Stimulated activated CD4-positive, alpha-beta T cell treated with anti-CD3 and anti-CD28 coated beads, Interleukin-15, amount 100 ng/mL, for 24 hours (primary cell): ENCODE results near the gene CNTFR.

Experiments used
- DNase-seq: peaks from one replicate; pipeline ENCODE4 v3.0.0-alpha.2; 2020

The CNTFR gene

DNA sequence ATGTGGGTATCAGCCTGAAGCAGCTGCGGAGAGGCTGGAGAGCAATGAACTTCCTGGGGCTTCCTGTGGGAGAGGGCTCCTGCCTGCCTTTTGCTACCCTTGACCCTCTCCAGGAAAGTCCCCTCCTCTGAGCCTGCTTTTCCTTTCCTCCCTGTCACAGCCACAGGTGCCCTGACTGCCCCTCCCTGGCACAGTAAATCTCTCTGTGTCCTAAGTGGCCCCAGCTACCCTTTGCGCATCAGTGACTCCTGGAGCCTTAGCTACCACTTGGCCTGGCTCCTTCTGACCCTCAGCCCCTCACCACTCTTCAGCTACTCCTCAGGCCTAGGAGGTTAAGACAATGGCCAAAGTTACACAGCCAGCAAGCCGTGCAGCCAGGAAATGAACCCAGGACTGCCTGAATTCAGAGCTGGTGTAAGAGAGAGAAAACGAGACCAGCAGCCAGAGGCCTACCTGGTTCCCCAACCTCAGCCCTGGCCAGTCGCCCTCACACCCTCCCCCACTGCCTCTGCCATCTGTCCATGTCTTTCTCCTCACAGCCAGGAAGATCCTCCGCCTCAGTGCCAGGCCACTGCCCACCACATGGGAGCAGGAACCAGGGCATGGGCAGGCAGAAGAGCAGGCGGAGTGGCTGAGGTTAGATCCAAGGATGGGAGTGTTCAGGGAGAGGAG lies 18.6 kb downstream of the CNTFR start:
- DNase-seq = no peak

DNA sequence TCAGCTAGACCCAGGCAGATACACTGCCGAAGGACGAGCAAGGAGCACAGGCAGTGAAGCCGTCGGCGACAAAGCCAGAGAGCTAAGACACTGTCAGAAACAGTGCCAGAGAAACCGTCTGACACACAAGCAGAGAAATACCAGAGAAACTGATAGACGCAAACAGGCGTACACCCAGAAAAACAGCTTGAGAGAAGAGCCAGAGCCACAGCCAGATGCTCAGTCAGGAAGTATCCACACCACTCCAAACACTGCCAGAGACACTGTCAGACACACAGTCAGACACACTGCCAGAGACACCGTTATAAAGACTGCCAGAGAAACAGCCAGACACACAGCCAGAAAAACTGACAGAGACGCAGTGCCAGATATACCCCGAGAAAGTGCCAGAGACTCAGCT lies 19.1 kb downstream of the CNTFR start:
- no peak for DNase-seq

DNA sequence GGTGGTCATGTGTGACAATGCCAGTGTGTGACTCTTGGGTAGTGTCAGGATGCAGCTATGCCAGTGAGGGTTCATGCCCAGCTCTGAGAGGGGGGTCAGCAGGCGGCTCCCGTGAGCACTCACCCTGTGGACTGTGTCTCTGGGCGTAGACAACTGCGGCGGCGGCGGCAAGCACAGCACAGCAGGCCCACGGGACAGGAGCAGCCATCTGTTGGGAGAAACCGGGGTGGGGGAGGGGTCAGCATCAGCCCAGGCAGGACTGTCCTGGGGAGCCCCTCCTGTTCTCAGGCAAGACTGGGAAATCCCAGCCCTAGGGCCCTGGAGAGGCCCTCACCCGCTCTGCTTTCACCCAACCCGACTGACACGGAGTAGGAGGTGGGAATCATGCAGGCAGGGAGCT lies 20.8 kb downstream of the CNTFR start:
- no peak for DNase-seq

DNA sequence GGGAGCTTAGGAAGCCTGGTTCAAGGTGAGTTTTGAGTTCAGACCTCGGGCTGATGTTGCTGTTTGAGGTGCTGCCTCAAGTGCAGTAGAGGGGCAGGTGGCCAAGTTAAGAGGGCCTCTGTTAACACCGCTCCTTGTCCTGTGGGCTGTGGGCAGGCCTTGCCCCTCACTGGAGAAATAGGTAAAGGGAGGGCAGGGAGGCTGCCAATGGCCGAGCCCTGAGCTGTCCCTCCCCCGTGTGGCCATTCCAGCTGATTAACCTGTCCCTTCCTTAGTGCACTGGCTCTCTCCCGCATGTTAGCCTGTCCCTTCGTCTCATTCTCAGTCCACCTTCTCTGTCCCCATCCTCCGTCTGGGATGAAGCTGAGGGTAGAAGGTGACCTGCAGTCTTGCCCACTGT lies 21.4 kb downstream of the CNTFR start:
- no peak for DNase-seq

DNA sequence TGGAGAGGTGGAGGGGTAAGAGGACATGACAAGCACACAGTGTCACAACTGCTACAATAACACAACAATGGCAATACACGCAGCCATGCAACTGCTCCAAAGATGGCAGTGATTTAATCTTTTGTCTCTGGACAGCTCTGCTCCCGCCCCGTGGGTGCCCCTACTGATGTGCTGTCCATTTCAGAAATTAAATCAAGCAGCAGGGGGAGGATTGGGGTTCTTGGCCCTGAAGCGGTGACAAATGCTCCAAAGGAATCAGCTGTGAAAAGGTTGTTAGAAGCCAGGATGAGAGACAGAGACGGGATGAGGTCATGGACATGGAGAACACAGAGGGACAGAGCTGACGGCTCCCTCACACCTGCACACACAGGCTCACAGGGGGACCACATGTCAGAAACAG lies 22.6 kb downstream of the CNTFR start:
- no peak for DNase-seq

DNA sequence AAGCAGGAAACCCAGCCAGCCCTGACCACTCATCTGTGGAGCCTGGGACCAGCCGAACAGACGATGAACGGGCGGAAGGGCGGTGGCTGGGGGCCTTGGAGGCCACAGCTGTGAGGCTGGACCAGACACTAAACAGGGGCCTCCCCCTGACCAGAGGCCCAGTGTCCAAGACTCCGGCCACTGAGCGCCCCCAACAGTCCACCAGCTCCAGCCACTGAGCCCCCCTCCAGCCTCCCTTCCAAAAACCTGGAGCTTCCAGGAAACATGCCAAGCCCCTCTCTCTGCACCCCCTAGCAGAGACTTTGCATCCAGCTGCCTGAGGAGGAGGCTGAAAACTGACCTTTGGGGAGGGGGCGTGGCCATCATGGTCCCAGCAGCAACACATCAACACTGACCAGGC lies 23.2 kb downstream of the CNTFR start:
- no peak for DNase-seq

DNA sequence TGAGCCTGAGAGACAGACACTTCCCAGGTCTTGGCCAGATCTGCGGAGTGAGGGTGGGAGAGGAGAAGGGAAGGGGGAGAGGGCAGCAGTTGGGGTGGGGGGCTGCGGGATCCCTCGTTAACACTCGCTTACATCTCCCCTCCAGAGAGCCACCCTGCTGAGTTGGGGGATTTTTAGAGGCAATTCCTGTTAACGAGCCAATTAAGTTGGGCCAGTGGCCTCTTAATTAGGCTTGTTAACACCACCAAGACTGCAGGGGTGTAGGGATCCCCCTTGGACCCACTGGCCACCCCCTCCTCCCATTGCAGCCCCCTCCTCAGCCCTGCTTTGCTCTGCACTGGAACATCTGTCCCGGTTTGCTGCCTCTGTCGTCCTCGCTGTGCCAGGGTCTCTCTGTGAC lies 23.7 kb downstream of the CNTFR start:
- no peak for DNase-seq

DNA sequence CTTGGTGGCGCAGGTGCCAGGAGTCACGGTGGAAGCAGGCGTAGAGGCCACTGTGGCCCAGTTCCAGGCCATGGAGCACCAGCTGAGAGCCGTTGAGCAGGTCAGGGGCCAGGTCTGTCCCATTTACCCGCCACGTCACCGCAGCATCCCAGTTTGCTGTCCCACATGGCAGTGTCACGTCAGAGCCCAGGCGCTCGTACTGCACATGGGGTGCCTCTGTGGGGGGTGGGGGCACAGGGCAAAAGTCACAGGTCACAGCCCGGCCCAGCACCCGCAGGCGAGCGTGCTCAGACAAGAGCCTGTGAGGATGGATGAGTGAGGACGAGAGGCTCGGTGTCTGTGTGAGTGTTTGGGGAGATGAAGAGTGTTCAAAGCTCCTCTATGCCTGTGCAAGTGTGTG lies 24.9 kb downstream of the CNTFR start:
- DNase-seq = no peak

DNA sequence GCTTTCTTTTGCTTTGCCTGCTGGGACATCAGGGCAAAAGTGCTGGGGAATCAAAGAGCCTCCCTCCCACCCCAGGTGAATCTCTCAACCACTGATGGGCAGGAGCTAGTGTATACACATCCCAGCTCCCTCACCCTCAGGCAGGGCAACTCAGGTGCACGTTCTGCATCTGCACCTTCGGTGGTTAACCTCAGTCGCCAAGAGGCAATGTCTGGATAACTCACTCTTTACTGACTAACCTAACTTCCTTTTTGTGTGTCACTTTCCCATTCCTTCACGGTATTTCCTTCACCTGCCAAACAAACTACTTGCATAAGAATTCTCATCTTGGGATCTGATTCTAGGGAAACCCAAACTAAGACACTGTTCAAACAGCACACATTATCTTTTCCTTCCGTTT lies 26.3 kb downstream of the CNTFR start:
- no peak for DNase-seq

DNA sequence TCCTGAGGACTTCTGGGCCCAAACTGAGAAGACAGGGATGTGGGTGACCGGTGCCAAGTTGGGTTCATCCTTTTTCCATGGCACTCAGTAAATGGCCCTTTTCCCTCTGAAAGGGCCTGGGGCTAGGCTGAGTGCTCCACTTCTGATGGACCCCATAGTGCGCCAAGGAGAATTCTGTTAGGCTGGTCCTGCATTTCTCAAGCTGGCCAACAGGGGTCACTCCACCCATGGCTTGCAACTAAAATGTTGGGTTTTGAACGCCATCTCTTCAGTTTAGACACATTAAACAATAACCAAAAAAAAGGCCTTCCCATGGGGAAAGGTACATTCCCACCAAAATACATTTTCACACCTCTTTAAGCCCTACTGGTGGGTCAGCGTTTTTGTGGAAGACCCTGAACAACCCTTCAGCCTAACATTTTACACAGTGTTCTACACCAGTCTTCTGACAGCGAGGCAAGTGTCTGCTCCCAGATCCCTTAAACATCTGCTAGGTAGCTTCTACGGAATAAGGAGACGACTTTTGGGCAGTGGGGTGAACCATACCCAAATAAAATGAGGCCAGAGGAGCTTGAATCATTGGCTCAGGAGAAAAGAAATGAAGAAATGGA lies 27.3 kb downstream of the CNTFR start:
- DNase-seq = peak; percentile 63

DNA sequence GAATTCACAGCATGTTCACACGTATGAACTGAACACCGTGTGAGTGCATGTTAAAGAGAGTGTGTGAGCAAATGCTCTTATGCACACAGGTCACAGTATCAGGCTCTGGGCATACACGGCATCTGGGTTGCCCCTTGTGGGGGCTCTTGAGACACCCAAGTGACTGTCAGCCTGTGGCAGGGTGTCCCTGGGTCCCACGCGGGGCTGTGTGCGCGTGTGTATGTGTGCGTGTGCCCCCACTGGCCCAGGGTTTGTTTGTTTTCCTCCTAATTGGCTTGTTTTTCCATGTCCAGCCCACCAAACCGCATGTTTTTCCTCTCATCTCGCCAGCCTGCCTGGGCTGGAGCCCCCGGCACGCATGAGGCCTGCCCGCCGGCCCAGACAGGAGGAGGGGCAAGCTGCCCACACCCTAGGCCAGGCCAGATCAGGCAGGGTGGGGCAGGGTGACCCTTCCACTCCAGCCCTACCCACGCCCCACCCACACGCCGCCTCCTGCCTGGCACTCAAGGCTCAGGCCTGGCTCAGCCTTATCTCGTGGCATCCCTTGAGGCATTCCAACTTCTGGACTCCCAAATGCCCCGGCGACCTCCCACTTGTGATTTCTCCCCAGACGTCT lies 28.8 kb downstream of the CNTFR start:
- no peak for DNase-seq

DNA sequence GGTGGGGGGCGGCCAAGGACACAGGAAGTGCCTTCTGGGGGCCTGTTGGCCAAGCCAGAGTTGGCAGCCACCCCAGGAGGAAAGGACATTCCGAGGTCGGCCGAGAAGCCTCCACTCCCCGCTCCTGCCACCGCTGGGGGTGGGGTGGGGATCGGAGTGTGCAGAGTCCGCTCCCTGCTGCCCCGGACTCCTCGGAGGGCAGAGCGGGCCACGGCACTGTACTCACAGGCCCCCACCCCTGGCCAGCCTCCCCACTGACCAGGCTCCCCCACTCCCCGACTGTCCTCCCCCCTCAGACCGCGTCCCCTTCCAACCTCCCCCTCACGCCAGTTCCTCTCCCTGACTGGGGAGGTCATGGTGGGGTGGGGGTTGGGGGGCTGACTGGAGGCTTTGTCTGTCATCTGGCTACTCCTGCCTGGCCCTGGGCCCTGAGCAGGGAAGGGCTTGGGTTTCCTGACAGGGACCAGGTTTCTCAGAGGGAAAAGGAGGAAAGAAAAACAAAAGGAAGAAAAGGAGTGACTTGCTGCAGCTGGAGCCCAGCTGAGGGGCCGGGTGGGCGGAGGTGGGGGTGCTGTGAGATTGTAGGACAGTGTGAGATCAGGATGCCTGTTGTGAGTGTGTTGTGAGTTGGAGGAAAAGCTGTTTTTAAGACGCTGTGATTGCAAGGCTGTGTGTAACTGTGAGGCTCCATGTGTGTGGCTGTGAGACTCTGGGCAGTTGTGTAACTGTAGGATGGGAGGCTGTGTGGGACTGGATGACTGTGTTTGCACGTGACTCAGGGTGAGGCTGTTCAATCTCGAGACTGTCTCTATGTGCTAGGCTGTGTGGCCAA lies 29.7 kb downstream of the CNTFR start:
- DNase-seq = no peak

DNA sequence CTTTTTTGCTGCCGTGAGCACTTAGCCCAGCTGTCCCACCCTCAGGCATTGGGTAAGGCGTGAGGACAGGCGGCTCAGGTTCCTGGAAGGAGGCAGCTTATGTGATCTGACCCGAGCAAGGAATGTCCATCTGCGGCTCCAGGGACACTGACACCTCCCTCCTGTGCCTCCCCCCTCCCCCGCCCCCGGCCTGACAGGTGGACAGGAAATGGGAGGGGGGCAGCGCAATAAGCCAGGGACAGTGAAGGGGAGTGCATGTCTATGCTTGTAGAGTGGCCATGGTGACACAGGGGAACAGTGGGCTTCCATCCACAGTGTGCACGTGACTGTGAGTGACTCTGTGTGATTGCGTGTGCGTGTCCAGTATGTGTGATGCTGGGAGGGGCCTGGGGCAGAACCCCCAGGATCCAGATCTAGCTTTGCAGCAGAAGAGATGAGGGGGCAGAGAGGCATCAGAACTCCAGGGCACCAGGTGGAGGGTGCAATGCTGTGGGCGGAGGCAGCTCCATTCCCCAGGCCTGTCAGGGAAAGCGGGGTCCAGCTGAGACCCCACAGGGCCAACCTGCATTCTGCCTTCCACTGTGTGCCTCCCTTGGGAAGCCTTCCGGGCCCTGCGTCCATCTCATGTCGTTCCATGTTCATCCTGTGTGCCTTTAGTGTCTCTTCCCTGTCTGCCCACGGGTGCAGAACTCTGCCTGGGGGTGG lies 30.5 kb downstream of the CNTFR start:
- no peak for DNase-seq

DNA sequence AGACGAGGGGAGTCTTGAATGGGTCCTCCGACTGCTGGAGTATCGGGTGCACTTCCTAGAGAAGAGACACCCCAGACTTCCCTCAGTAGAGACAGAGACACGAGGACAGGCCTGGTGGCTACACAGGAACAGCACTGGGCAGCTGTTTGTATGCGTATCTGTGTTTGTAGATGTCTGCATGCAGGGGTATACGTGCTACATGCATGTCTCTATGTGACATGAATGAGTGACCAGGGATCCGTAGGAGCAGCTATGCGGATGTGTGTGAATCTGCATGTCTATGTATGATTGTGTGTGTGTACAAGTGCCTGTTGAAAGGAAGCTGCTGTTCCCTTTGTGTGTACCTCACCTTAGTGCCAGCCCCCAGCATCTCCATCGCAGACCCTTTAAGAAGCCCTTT lies 31.2 kb downstream of the CNTFR start:
- DNase-seq = no peak

DNA sequence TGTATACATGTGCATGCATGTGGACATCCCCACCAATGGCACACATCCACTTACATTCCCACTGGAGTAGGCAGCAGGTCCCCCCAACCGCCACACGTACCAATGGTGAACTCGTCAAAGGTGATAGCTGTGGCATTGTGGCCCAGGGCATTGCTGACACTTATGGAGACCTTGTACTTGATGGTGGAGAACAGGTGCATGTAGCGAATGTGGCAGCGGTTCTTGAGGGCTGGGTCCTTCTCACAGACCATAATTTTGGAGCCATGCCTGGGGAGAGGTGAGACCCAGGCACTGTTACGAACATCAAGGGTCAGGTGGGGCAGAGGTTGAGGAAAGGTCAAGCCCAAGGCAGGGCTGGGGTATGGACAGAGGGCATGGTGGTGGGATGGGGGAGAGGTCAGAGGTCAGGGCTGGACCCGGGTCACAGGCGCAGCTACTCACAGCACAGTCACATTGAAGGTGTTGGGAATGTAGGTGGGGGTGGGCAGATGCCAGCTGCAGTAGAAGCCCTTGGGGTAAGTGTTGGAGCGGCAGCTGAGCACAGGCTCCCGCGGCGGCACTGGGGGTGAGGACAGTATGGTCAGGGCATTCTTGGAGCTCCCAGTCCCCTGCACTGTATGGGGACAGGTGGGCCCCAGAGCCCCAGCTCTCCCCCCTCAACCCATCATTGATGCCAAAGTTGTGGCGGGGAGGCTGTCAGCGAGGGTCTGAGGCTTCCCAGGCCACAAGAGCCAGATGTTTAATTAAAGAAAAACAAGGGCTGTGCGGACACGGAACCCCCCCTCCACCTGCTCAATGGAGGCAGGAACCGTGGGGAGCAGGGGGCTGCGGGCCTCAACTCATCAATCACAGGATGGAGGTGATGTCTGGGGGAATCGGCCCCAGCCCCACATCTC lies 31.9 kb downstream of the CNTFR start:
- no peak for DNase-seq

DNA sequence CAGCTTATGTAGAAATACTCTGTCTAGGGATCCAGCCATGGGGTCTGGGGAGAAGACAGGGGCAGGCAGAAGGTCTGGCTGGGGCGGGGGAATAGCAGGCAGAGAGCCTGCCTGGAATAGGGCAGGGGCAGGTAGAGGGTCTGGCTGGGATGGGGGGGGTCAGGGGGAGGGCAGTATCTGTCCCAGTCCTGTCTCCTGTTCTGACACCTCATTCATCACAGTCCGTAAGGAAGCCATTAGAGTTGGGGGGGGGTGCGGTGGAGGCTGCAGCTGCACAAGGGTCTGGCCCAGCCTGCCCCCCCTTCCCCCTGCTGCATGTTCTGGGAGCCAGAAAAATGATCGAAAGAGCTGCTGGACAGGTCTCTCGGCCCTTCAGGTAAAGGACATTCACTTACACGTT lies 32.6 kb downstream of the CNTFR start:
- DNase-seq = no peak

DNA sequence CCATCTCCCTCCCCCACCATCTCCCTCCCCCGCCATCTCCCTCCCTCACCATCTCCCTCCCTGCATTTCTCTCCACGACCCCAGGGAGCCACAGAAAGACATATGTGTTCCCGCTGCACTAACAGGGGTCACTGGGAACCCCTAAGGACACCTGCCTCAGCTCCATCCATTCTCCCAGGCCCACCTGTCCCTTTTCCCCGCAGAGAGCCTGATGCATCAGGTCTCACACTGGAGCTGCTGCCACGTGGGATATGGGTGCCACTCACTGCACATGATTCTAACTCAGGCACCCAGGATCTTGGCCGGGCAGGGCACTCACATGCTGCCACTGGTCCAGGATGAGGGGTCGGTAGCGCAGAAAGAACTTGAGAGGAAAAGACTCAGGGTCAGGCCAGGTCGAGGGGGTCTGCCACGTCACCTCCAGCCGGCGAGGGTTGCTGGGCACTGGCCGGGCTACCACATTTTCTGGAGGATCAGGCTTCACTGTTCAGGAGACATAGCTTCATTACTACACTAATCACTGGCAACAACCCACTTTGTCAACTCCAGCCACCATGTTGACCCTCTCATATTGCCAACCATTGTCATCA lies 33.5 kb downstream of the CNTFR start:
- no peak for DNase-seq

DNA sequence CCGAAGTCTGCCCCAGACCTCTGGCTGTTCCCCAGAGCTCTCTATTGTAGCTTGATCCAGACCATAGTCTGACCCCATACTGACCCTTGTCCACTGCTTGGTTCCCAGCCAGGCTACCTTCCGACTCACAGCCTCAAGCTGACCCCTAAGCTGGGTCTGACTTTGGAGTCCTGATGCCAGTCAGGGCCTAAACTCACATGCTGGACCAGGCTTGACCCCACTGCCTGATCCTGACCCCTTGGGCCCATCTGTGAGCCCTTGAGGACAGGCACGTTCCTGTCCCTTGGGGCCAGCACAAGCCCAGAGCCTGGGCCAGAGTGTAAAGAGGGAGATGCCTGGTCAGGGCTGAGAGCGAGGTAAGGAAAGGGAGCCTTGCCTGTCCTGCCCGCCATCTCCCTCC lies 34.0 kb downstream of the CNTFR start:
- no peak for DNase-seq

DNA sequence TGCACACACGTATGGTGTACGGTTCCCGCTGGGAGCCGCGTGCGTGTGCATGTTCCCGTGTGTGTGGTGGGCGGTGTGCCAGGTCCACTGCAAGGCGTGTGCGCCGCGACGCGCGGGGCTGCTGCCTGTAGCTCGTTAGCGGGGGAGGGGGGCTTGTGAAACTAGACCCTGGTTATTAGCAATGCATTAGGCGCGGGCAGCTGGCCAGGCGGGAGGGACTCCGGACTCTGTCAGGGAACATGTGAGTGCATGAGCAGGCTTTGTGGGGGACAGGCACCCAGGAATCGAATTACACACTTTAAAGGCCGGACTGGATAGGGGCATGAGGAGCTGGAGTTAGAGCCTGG lies 34.5 kb downstream of the CNTFR start:
- DNase-seq = no peak

DNA sequence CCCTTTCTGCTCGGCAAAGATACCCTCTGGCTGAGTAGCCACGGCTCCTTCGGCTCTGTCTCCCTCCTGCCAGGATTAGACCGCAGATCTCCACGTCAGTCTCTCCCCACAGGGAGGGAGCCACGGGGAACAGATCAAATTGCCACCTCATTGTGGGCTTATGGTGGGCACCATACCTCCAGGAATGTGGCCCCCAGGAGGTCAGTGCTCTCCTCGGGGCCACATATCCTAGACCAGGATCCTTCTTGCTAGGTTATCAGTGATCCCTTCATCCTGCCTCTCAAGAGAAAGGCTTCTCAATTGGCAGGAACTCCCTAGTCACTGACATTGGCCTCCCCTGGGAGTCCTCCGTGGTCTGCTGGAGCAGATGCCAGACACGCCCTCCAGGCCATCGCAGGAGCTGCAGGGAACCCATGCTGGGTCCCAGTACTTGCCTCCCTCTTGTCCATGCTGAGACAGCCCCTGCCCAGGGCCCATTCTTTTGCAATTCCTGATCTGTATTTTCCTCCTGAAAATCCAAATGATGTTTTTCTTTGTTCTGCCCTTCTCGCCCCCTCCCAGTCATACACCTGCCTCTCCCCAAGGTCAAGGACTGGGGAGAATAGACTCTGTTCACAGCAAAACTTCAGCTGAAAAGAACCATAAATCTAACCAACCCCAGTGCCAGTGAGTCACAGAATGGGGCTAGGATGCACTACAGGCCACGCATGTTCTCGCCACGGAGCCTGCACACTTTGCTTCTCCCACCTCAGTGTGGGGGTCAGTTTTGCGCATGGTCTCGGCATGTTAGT lies 35.1 kb downstream of the CNTFR start:
- DNase-seq = no peak

DNA sequence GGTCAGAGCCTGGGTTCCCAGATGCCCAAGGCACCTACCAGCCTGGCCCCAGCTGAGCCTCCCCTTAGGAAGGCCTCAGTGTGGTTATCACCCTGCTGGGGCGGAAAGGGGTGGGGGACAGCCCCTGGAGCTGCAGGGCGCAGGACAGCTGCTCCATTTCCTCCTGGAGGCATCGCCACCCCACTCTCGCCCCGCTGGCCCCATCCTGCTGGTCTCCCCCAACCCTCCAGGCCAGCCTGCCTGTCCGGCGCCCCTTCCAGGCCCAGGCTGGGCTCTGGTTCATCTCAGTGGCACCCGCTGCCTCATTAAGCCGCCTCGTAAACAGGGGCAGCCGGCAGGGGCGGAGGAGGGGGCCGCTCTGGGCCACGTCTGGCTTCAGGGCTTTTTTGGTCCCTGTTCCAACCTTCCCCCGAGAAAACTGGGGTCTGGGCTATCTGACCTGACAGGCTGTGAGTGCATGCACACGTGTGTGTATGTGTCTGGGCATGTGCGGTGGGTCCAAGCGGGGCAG lies 36.0 kb downstream of the CNTFR start:
- DNase-seq = no peak
